Measurements from ENCODE around the gene ZC3HAV1. TPM values are rescaled to one million over a fixed set of nuclear protein-coding genes. Genes with fewer than 3 reads are reported as not detected.

ZC3HAV1 gene
- total and polyA plus RNA-seq, 2 of the 13 experiments (the other 11 are each of a cell fraction or from before 2014, with no cell fraction given): 12.7 to 23.7 TPM

DNA sequence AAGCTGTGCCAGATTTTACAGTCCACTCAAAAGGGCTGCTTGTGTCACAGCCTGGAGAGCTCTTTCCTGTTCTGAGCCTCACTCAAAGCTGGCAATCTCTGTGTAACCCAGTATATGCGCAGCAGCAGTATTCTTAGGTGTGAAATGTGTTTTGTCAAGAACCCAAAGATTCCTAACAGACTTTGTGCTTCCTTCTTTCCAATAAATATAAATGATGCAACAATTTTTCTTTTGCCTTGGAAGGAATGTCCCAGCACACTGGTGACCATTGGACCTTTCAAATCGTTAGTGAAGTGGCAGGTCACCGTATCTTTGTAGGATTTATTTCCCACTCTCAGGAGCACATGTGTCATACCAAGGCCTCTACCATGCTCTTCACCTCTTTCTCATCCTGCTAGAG, 5.6 kb upstream of the ZC3HAV1 start:
- Histone ChIP-seq H3K4me2 (ENCODE audit: low read depth, low read length) (no peak overlapping the region), H3K27ac (ENCODE audit: extremely low read length, insufficient read depth, low read length) (no peak overlapping the region), H3K27me3 (ENCODE audit: control insufficient read depth in 1 of 2, insufficient read depth in 2 of 2, low read length in 2 of 2) (no peaks in the 10 kb centered on the region), H3K9me3 (ENCODE audit: low read length) (no peaks in the 10 kb centered on the region), H3K4me1 (ENCODE audit: insufficient read depth, low read length) (peaks cover 75% of the 10 kb centered on the region), H3K79me2 (ENCODE audit: insufficient read depth, low read length) (no peaks in the 10 kb centered on the region), H3K9ac (ENCODE audit: insufficient read depth, low read depth, low read length) (no peak overlapping the region), H3K36me3 (replicated peaks in 1 of 2; ENCODE audit: control insufficient read depth in 1 of 2, insufficient read depth in 2 of 2, low read length in 2 of 2) (no peaks in the 10 kb centered on the region), H4K20me1 (ENCODE audit: insufficient read depth, low read length) (no peaks in the 10 kb centered on the region), H3K4me3 (replicated peaks in 1 of 3; ENCODE audit: insufficient read depth in 1 of 3, low read depth in 2 of 3, low read length in 3 of 3) (no peak overlapping the region), H2AFZ (ENCODE audit: low read length) (no peak overlapping the region)
- CTCF ChIA-PET (ENCODE audit: low intra/inter-chr PET ratio, low total read pairs): no interaction called here
- POLR2A ChIA-PET: no interaction called here
- intact Hi-C loops (cut with micrococcal nuclease; ENCODE audit: unreplicated experiment) (no loop called here), in situ Hi-C loops (cut with HindIII; ENCODE audit: extremely low pct_ligation_motif_present, low pct_unique_long_range_greater_than_20kb) (no loop called here)
- BruUV-seq (replicated peaks): no TSS peak
- 31% methylated on average over 3 of the region's 3 CpGs for WGBS (ENCODE audit: low lambda C conversion rate)
- peak; percentile 25; the same call in 1 of the 2 replicates for TF ChIP-seq ATF7 (IDR thresholded peaks at IDR 0.05)
- no peak for TF ChIP-seq ATF7 (CRISPR knock-in tag; IDR thresholded peaks at IDR 0.05)
- no peak for TF ChIP-seq ZIK1 (CRISPR knock-in tag; IDR thresholded peaks at IDR 0.05; ENCODE audit: borderline replicate concordance, low read depth)
- DNase-seq (ENCODE audit: low spot score) (no peak), ATAC-seq (no peak), FAIRE-seq (no peak)

DNA sequence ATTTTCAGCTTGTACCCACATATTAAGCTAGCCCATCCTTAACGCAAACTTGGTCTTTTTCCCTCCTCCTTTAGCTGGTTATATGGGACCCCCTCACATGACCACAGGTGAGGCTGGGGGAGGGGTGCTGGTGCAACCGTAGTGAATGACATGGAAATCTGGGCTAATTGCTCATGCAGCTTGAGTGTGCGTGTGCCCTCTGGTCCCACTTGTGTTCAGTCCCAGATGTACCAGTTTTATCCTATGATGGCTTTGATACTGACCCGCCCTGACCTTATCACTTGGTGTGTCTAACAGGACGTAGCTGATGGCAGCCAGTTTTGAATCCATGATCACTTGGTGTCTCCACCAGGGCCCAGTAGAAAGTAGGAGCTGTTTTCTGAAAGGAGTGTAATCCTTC, 5.1 kb upstream of the ZC3HAV1 start:
- POLR2A ChIA-PET: no interaction called here
- H3K4me3 ChIP-seq (replicated peaks in 1 of 3; ENCODE audit: insufficient read depth in 1 of 3, low read depth in 2 of 3, low read length in 3 of 3): no peak overlapping the region
- BruUV-seq (replicated peaks): no TSS peak
- H3K4me2 ChIP-seq (ENCODE audit: low read depth, low read length): no peak overlapping the region
- CTCF ChIA-PET (ENCODE audit: low intra/inter-chr PET ratio, low total read pairs): no interaction called here
- no peak for DNase-seq (ENCODE audit: low spot score)
- no peak for FAIRE-seq
- H2AFZ ChIP-seq (ENCODE audit: low read length): no peak overlapping the region
- 45% methylated on average over 5 of the region's 5 CpGs for WGBS (ENCODE audit: low lambda C conversion rate)
- in situ Hi-C loops (cut with HindIII; ENCODE audit: extremely low pct_ligation_motif_present, low pct_unique_long_range_greater_than_20kb) (no loop called here), intact Hi-C loops (cut with micrococcal nuclease; ENCODE audit: unreplicated experiment) (no loop called here)
- H3K9me3 ChIP-seq (ENCODE audit: low read length): no peaks in the 10 kb centered on the region
- no peaks in the 10 kb centered on the region for H3K79me2 ChIP-seq (ENCODE audit: insufficient read depth, low read length)
- no peak for ATAC-seq
- no peaks in the 10 kb centered on the region for H4K20me1 ChIP-seq (ENCODE audit: insufficient read depth, low read length)
- H3K27ac ChIP-seq (ENCODE audit: extremely low read length, insufficient read depth, low read length): no peak overlapping the region
- H3K9ac ChIP-seq (ENCODE audit: insufficient read depth, low read depth, low read length): no peak overlapping the region
- H3K4me1 ChIP-seq (ENCODE audit: insufficient read depth, low read length): peaks cover 79% of the 10 kb centered on the region
- no peaks in the 10 kb centered on the region for H3K36me3 ChIP-seq (replicated peaks in 1 of 2; ENCODE audit: control insufficient read depth in 1 of 2, insufficient read depth in 2 of 2, low read length in 2 of 2)
- H3K27me3 ChIP-seq (ENCODE audit: control insufficient read depth in 1 of 2, insufficient read depth in 2 of 2, low read length in 2 of 2): no peaks in the 10 kb centered on the region; a peak in 1 of 5 replicates
- TF ChIP-seq NCOA5 (CRISPR knock-in tag; IDR thresholded peaks at IDR 0.05) (no peak), NFATC3 (CRISPR knock-in tag; IDR thresholded peaks at IDR 0.05) (no peak), GABPB1 (CRISPR knock-in tag; IDR thresholded peaks at IDR 0.05) (no peak), RBFOX2 (IDR thresholded peaks at IDR 0.05; ENCODE audit: low read depth, low read length) (no peak), CHCHD3 (CRISPR knock-in tag; IDR thresholded peaks at IDR 0.05) (no peak), JUND (CRISPR knock-in tag; IDR thresholded peaks at IDR 0.05) (no peak), NFE2L2 (IDR thresholded peaks at IDR 0.05; ENCODE audit: low read length) (no peak)
- TF ChIP-seq, protein P1, sequence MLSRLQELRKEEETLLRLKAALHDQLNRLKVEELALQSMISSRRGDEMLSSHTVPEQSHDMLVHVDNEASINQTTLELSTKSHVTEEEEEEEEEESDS (CRISPR knock-in tag; IDR thresholded peaks at IDR 0.05; ENCODE audit: borderline replicate concordance): no peak
- TF ChIP-seq, protein P2, sequence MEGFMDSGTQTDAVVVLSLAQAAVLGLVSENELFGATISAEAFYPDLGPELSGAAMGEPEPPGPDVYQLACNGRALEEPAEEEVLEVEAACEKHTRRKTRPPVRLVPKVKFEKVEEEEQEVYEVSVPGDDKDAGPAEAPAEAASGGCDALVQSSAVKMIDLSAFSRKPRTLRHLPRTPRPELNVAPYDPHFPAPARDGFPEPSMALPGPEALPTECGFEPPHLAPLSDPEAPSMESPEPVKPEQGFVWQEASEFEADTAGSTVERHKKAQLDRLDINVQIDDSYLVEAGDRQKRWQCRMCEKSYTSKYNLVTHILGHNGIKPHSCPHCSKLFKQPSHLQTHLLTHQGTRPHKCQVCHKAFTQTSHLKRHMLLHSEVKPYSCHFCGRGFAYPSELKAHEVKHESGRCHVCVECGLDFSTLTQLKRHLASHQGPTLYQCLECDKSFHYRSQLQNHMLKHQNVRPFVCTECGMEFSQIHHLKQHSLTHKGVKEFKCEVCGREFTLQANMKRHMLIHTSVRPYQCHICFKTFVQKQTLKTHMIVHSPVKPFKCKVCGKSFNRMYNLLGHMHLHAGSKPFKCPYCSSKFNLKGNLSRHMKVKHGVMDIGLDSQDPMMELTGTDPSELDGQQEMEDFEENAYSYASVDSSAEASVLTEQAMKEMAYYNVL (CRISPR knock-in tag; IDR thresholded peaks at IDR 0.05; ENCODE audit: borderline replicate concordance): no peak
- TF ChIP-seq, protein P3, sequence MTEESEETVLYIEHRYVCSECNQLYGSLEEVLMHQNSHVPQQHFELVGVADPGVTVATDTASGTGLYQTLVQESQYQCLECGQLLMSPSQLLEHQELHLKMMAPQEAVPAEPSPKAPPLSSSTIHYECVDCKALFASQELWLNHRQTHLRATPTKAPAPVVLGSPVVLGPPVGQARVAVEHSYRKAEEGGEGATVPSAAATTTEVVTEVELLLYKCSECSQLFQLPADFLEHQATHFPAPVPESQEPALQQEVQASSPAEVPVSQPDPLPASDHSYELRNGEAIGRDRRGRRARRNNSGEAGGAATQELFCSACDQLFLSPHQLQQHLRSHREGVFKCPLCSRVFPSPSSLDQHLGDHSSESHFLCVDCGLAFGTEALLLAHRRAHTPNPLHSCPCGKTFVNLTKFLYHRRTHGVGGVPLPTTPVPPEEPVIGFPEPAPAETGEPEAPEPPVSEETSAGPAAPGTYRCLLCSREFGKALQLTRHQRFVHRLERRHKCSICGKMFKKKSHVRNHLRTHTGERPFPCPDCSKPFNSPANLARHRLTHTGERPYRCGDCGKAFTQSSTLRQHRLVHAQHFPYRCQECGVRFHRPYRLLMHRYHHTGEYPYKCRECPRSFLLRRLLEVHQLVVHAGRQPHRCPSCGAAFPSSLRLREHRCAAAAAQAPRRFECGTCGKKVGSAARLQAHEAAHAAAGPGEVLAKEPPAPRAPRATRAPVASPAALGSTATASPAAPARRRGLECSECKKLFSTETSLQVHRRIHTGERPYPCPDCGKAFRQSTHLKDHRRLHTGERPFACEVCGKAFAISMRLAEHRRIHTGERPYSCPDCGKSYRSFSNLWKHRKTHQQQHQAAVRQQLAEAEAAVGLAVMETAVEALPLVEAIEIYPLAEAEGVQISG (CRISPR knock-in tag; IDR thresholded peaks at IDR 0.05): no peak
- TF ChIP-seq, protein P4, sequence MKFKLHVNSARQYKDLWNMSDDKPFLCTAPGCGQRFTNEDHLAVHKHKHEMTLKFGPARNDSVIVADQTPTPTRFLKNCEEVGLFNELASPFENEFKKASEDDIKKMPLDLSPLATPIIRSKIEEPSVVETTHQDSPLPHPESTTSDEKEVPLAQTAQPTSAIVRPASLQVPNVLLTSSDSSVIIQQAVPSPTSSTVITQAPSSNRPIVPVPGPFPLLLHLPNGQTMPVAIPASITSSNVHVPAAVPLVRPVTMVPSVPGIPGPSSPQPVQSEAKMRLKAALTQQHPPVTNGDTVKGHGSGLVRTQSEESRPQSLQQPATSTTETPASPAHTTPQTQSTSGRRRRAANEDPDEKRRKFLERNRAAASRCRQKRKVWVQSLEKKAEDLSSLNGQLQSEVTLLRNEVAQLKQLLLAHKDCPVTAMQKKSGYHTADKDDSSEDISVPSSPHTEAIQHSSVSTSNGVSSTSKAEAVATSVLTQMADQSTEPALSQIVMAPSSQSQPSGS (CRISPR knock-in tag; IDR thresholded peaks at IDR 0.05): no peak
